Measurements from ENCODE around the gene SLC35G4.
"Not testable (repeated sequence)": the region's sequence is repeated elsewhere in the genome, so short reads cannot be mapped to it uniquely, and the experiment has no call there.

SLC35G4 gene

GRCh38 chr18:11614042-11614441 lies 4.6 kb downstream of the SLC35G4 start:
- not testable (repeated sequence) for DNase-seq

DNA sequence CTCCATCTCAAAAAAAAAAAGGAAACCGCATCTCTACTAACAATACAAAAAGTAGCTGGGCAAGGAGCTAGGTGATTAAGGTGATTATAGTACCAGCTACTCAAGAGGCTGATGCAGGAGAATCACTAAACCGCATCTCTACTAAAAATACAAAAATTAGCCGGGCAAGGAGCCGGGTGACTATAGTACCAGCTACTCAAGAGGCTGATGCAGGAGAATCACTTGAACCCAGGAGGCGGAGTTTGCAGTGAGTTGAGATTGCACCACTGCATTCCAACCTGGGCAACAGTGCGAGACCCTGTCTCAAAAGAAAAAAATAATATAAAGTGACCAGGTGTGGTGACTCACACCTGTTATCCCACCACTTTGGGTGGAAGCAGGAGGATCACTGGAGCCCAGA lies 5.6 kb downstream of the SLC35G4 start:
- not testable (repeated sequence) for DNase-seq

- DNase-seq: not testable (repeated sequence)
These were observed 37.9 kb downstream of the SLC35G4 start for GRCh38 chr18:11647310-11647709.

DNA sequence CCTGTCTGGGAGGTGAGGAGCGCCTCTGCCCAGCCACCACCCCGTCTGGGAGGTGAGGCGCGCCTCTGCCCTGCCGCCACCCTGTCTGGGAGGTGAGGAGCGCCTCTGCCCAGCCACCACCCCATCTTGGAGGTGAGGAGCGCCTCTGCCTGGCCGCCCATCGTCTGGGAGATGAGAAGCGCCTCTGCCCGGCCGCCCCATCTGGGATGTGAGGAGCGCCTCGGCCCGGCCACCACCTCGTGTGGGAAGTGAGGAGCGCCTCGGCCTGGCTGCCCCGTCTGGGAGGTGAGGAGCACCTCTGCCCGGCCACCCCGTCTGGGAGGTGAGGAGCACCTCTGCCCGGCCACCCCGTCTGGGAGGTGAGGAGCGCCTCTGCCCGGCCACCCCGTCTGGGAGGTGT lies 38.4 kb downstream of the SLC35G4 start:
- DNase-seq: not testable (repeated sequence)

DNA sequence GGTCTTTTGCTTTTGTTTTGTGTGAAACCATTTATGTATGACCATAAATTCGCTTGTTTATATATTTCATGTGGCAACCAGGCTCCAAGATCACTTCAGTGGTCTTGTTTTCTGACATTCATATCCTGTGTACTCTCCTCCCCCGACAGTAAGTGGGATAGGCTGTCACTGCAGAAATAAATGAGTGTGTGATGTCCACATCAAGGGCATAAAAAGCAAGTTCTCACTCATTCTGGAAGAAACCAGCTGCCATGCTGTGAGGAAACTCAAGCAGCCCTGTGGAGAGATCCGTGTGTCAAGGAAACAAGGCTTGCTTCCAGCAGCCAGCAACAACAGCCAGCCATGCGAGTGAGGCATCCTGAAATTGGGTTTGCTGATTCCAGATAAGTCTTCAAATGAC lies 40.4 kb downstream of the SLC35G4 start:
- no peak for DNase-seq

DNA sequence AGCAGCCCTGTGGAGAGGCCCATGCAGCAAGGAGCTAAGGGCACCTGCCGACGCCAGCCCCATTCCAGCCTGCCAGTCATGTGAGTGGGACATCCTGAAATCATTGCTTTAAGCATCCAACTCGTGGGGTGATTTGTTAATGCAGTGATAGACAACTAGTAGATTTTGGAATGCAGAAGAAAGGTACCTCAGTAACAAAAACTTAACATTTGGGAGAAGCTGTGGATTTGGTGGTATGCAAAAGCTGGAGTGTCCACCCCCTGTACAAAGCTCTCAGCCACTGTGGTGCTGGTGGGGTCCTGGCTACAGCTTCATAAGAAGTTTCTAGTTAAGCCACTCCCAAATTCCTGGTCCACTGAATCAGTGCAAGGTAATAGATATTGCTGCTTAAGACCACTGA lies 42.5 kb downstream of the SLC35G4 start:
- DNase-seq: no peak

DNA sequence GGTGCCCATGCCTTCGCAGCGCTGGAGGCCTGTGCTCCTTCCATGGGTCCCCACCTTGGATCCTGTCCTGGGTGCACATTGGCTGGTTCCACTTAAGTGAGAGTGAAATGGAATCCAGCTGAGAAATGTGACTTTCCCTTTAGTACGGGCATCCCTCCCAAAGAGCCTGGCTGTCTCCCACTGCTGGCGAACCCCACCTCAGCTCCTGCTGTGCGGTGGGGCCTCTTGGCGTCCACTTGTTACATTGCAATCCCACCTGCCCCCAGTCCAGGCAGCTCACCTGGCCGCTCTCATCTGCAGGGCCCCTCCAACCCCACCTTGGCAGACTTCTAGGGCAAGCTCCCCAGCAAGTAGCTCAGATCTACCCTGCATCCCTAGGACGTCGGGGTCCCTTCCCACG lies 44.1 kb downstream of the SLC35G4 start:
- no peak for DNase-seq

DNA sequence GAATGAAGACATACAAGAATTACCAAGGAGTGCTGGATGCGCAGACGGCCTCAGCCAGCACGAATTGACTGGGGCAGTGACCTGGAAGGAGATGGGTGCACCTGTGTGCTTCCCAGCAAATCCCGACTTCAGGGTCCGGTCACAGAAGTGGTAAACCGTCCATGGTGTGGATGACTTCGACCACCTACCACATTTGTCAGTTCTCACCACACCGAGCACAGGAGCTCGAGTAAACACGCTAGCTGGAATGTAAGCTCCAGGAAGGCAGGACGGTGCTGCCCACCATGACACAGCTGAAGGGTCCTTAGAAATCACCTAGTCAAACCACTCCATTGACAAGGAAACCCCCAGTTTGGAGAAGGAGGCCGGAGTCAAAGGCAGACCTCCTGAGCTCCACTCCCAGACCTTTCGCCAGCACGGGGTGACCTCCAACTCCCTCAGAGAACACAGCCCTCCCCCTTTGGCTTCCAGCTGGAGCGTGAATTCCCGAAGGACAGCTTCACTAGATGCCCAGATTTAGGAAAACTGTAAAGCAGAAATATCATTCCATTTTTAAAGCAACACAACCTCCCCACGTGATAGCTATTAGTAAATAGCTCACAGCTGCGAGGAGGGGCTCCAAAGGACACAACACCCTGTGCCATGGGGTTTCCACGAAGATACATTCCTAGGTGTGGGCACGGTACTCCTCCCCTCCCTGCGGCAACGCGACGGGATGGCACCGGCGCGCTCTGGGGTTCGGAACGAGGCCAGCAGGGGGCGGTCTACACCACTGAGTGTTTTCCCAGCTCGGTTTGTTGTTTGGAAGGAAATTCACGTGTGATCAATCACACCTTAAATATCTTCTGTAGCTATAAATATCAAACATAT lies 45.6 kb downstream of the SLC35G4 start:
- peak; percentile 25 for DNase-seq

DNA sequence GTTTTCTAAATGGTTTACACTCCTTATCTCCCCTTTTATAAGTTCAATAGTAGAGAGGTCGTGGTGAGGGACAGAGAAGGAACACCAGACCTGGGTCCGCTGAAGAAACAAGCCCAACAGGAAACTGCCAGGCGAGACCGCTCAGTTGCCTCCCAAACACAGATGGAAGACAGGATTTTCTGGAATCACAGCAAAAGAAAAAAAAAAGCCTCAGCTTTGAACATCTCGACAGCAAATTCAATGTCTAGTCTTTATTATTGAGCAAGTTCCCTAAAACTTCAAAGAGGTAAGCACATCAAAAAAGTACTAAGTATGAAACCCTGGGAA lies 46.2 kb downstream of the SLC35G4 start:
- no peak for DNase-seq

DNA sequence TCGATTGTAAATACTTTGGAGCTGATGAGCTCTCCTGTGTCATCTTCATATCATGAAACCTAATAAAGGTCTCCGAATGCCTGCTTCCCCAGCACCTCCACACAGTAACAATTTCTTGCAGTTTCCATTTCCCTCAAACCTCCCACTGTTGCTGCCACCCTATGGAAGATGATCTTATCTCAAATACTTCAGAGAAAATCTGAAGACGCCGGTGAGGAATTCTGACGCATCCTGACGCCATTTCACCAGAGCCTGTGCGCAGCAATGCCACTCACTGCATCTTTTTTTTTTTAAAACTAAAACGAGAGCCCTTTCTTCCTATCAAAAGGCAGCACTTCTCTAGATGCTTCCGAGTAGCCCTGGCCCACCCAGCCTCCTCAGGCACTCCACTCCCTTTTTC lies 47.8 kb downstream of the SLC35G4 start:
- no peak for DNase-seq

GRCh38 chr18:11657554-11657953 lies 48.2 kb downstream of the SLC35G4 start:
- DNase-seq: no peak

- no peak for DNase-seq
These were observed 48.6 kb downstream of the SLC35G4 start for GRCh38 chr18:11658019-11658418.

DNA sequence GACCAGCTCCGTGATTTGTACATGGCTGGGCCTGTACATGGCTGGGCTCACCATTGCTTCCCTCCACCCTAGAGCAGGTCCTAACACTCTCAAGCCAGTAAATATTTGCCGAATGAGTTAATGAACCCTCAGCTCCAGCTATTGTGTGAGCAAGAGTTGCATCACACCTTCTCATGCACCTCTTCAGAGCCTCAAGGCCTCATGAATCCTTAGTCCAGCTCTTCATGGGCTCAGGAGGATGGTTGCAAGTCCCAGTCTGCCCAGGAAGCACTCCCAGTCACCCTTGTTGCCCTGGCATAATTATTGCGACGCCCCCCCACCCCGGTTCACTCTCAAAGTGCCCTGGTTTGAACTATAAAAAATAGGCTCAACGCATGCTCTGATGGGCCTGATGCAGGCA lies 49.6 kb downstream of the SLC35G4 start:
- no peak for DNase-seq

All from midbrain (tissue), 1 donor.